ENCODE measurements around the gene CCT8. TPM values are rescaled to one million over a fixed set of nuclear protein-coding genes. Genes with fewer than 3 reads are reported as not detected.
A peak's percentile ranks its signal among the peaks of the same experiment; 100 is the strongest.

Gene CCT8
- total and polyA plus RNA-seq, 9 of the 15 experiments (the other 6 are each of a cell fraction or from before 2014, with no cell fraction given) = 451 to 1,153 (median 677) TPM

GRCh38 chr21:29082046-29082815, 8.8 kb upstream of the CCT8 start:
- no peak overlapping the region for H3K4me3 ChIP-seq
- H3K4me1 ChIP-seq (replicated peaks in 1 of 2; ENCODE audit: control insufficient read depth in 2 of 2, insufficient read depth in 2 of 2, low read length in 2 of 2) = peaks cover under 1 to 3% of the 10 kb centered on the region in 2 experiments; a peak in 3 of 5 replicates
- no peak for DNase-seq (ENCODE audit: extremely low read depth in 1 of 4, low spot score in 3 of 4)
- no peaks in the 10 kb centered on the region for H4K20me1 ChIP-seq (replicated peaks; ENCODE audit: control insufficient read depth, insufficient read depth, low read length)
- 0 out of 2 replicates have a peak overlapping the region, but pooled peaks have one; percentile 44 for H2AFZ ChIP-seq (ENCODE audit: low read depth, low read length)
- FAIRE-seq = no peak
- no peaks in the 10 kb centered on the region for H3K79me2 ChIP-seq (ENCODE audit: control insufficient read depth, insufficient read depth, low read length)
- no peaks in the 10 kb centered on the region for H3K9me3 ChIP-seq (replicated peaks; ENCODE audit: control insufficient read depth, insufficient read depth, low read depth, low read length)
- 25% methylated on average over 3 of the region's 3 CpGs for WGBS (ENCODE audit: insufficient coverage, low coverage, missing lambda C conversion rate)
- H3K27ac ChIP-seq (ENCODE audit: extremely low read depth, low read depth, low read length) = no peak overlapping the region
- no peaks in the 10 kb centered on the region for H3K9me1 ChIP-seq (ENCODE audit: control insufficient read depth, insufficient read depth, low read length)
- H3K9ac ChIP-seq (ENCODE audit: insufficient read depth in 1 of 2, low read depth in 2 of 2, low read length in 2 of 2) = no peak overlapping the region
- no peak overlapping the region for H3K4me2 ChIP-seq (ENCODE audit: insufficient read depth, low read length)
- no TSS peak for BruUV-seq (replicated peaks)
- H3K36me3 ChIP-seq (ENCODE audit: control insufficient read depth, insufficient read depth, low read length) = no peaks in the 10 kb centered on the region
- H3K27me3 ChIP-seq (ENCODE audit: control insufficient read depth in 2 of 2, insufficient read depth in 2 of 2, low read length in 2 of 2) = peaks cover 4 to 10% of the 10 kb centered on the region in 2 experiments; a peak in 4 of 5 replicates
- ChIA-PET POLR2A (interaction anchor here (0.6 kb wide), 1 partner anchor 9 kb away, joined by 3 read pairs; the partner anchor contains the start of gene CCT8), CTCF (ENCODE audit: low intra/inter-chr PET ratio) (no interaction called here)
- in situ Hi-C loops (cut with MboI) = no loop called here
- ATAC-seq = no peak
- intact Hi-C loops (cut with micrococcal nuclease) = no loop called here
- TF ChIP-seq CHAMP1 (IDR thresholded peaks at IDR 0.05) (no peak), DACH1 (IDR thresholded peaks at IDR 0.05; ENCODE audit: partially characterized antibody) (no peak), ZNF592 (IDR thresholded peaks at IDR 0.05) (no peak), USF1 (CRISPR knock-in tag; IDR thresholded peaks at IDR 0.05) (no peak), ZNF436 (CRISPR knock-in tag; IDR thresholded peaks at IDR 0.05) (no peak), JUND (IDR thresholded peaks at IDR 0.05; ENCODE audit: borderline replicate concordance, low read depth, low read length) (no peak), JUND (tag; IDR thresholded peaks at IDR 0.05; ENCODE audit: borderline replicate concordance, low read depth, low read length) (no peak)
- TF ChIP-seq, protein P1, sequence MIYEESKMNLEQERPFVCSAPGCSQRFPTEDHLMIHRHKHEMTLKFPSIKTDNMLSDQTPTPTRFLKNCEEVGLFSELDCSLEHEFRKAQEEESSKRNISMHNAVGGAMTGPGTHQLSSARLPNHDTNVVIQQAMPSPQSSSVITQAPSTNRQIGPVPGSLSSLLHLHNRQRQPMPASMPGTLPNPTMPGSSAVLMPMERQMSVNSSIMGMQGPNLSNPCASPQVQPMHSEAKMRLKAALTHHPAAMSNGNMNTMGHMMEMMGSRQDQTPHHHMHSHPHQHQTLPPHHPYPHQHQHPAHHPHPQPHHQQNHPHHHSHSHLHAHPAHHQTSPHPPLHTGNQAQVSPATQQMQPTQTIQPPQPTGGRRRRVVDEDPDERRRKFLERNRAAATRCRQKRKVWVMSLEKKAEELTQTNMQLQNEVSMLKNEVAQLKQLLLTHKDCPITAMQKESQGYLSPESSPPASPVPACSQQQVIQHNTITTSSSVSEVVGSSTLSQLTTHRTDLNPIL (CRISPR knock-in tag; IDR thresholded peaks at IDR 0.05) = no peak

Data from K562 (cell line).